HCT116 (cell line): ENCODE results near the gene EVC.

ENCODE experiments used
- CEBPB ChIP-seq: IDR thresholded peaks from 2 replicates; pipeline ENCODE4 v1.6.1; 2012; ENCODE audit warnings: low read depth
- CTCF ChIP-seq, 3 experiments: fragments of 200-600 bp in 1 of 3; sonication (generic) in 1 of 3; IDR thresholded peaks in 2 of 3; conservative IDR thresholded peaks in 1 of 3; 2 replicates each; pipeline ENCODE4 v1.5.1; 2012 to 2017; ENCODE audit warnings: low read depth in 2 of 3, low read length in 2 of 3, antibody characterized with exemption in 1 of 3, borderline replicate concordance in 1 of 3, control low read depth in 1 of 3, mild to moderate bottlenecking in 1 of 3, mixed read lengths in 1 of 3, mixed run types in 1 of 3, moderate library complexity in 1 of 3; ENCODE audit not compliant: insufficient read depth in 1 of 3
- EGR1 ChIP-seq: IDR thresholded peaks from 2 replicates; pipeline ENCODE4 v1.6.1; 2012; ENCODE audit warnings: low read depth
- EZH2 ChIP-seq: fragments of 200-600 bp; sonication (generic); IDR thresholded peaks from 2 replicates; pipeline ENCODE4 v1.6.1; 2017; ENCODE audit warnings: antibody characterized with exemption, mixed run types
- MAX ChIP-seq: IDR thresholded peaks from 2 replicates; pipeline ENCODE4 v1.6.1; 2012
- POLR2A ChIP-seq: IDR thresholded peaks from 2 replicates; pipeline ENCODE4 v1.7.0; 2011; ENCODE audit warnings: borderline replicate concordance; ENCODE audit not compliant: insufficient read depth, insufficient read length; ENCODE audit errors: extremely low read depth
- POLR2AphosphoS5 ChIP-seq: IDR thresholded peaks from 2 replicates; pipeline ENCODE4 v1.6.1; 2011; ENCODE audit warnings: mild to moderate bottlenecking, low read depth, low read length, moderate library complexity
- RAD21 ChIP-seq: IDR thresholded peaks from 2 replicates; pipeline ENCODE4 v1.6.1; 2012; ENCODE audit warnings: low read depth, mild to moderate bottlenecking
- SIN3A ChIP-seq: IDR thresholded peaks from 2 replicates; pipeline ENCODE4 v1.6.1; 2012; ENCODE audit warnings: low read depth
- SRF ChIP-seq: IDR thresholded peaks from 2 replicates; pipeline ENCODE4 v1.6.1; 2012; ENCODE audit warnings: low read depth
- TCF7L2 ChIP-seq: IDR thresholded peaks from 2 replicates; pipeline ENCODE4 v1.7.0; 2011; ENCODE audit warnings: borderline replicate concordance, inconsistent platforms; ENCODE audit not compliant: insufficient read depth, insufficient read length; ENCODE audit errors: extremely low read depth
- YY1 ChIP-seq: IDR thresholded peaks from 2 replicates; pipeline ENCODE4 v1.6.1; 2011; ENCODE audit warnings: low read length, low read depth, moderate library complexity, mild to moderate bottlenecking; ENCODE audit not compliant: insufficient replicate concordance; ENCODE audit errors: extremely low read depth
- ZBTB33 ChIP-seq: IDR thresholded peaks from 2 replicates; pipeline ENCODE4 v1.6.1; 2011; ENCODE audit warnings: mild to moderate bottlenecking, low read length, moderate library complexity; ENCODE audit not compliant: insufficient replicate concordance; ENCODE audit errors: extremely low read depth

- no peak for TF ChIP-seq MAX
- TF ChIP-seq EZH2, result no peak
- no peak for TF ChIP-seq POLR2AphosphoS5
- TF ChIP-seq EGR1, result no peak
- TF ChIP-seq CTCF (IDR thresholded peaks at IDR 0.05 in 2 of 3, conservative IDR thresholded peaks at IDR 0.05 in 1 of 3; ENCODE audit: borderline replicate concordance in 1 of 3, insufficient read depth in 1 of 3, low read depth in 2 of 3, low read length in 2 of 3), result no peak
- no peak for TF ChIP-seq RAD21
- TF ChIP-seq SIN3A, result no peak
- TF ChIP-seq CEBPB, result no peak
- TF ChIP-seq YY1, result no peak
- no peak for TF ChIP-seq POLR2A
- no peak for TF ChIP-seq TCF7L2
- TF ChIP-seq SRF, result no peak
- no peak for TF ChIP-seq ZBTB33
Observed at GRCh38 chr4:5816101-5816500, 105.1 kb downstream of the EVC start.
